HCT116 (cell line): ENCODE measurements around the gene LINGO4. TPM values are rescaled to one million over a fixed set of nuclear protein-coding genes. Genes with fewer than 3 reads are reported as not detected.

Experiments
- ATAC-seq: fragments of 200-7000 bp; cut with Tn5 transposase; 2 replicates; pipeline ENCODE4 v1.9.1; 2020; ENCODE audit warnings: mild to moderate bottlenecking, moderate library complexity
- BruUV-seq: library from RNA; stranded (reverse); fragments of 400-500 nt; replicated peaks from 2 replicates; lab custom pipeline; 2021; lab: Mats Ljungman, UMichigan
- CTCF ChIA-PET: fragments of 300-600 bp; sonication (Branson Sonifier 250); formaldehyde crosslinking; loops from one replicate; lab custom pipeline; 2021; ENCODE audit warnings: antibody characterized with exemption; lab: Charles Lee
- POLR2A ChIA-PET: fragments of 300-600, 350-600 bp; sonication (Branson Sonifier 250); formaldehyde crosslinking; loops from one replicate; lab custom pipeline; 2021; ENCODE audit warnings: antibody characterized with exemption; lab: Charles Lee
- RAD21 ChIA-PET, 2 experiments: fragments of 300-600 bp; sonication (Branson Sonifier 250); formaldehyde crosslinking; loops; one replicate each; lab custom pipeline; 2023; ENCODE audit warnings: low total read pairs in 2 of 2; ENCODE audit not compliant: uncharacterized antibody in 2 of 2, unreplicated experiment in 2 of 2, low non-redundant PET in 1 of 2; lab: Charles Lee
- DNase-seq: peaks from one replicate; pipeline ENCODE4 v3.0.0-alpha.2; 2010; ENCODE audit warnings: low read depth, low spot score
- H2AFZ ChIP-seq: fragments of 200-600 bp; shearing (Covaris generic), sonication (generic); 2 replicates; pipeline ENCODE4 v1.6.1; 2017; ENCODE audit warnings: low read depth, mixed run types, mixed read lengths, antibody characterized with exemption, low read length; ENCODE audit not compliant: poor library complexity, severe bottlenecking
- H3K27ac ChIP-seq: 2 replicates; pipeline ENCODE4 v1.5.1; 2012; ENCODE audit warnings: low read depth, low read length
- H3K27me3 ChIP-seq: fragments of 200-600 bp; sonication (generic); 2 replicates; pipeline ENCODE4 v1.6.1; 2016; ENCODE audit warnings: mixed run types, low read length, mixed read lengths; ENCODE audit not compliant: insufficient read depth
- H3K36me3 ChIP-seq, 2 experiments: fragments of 200-500 bp in 1 of 2; fragments of 200-600 bp in 1 of 2; sonication (Bioruptor generic) in 1 of 2; sonication (generic) in 1 of 2; 2 replicates each; pipeline versions ENCODE4 v1.5.1 to v1.6.1; 2014 to 2016; ENCODE audit warnings: low read length in 2 of 2, inconsistent platforms in 1 of 2, mixed read lengths in 1 of 2, mixed run types in 1 of 2; ENCODE audit not compliant: insufficient read depth in 2 of 2, control insufficient read depth in 1 of 2
- H3K4me1 ChIP-seq, 2 experiments: fragments of 200-600 bp in 1 of 2; sonication (generic) in 1 of 2; 2 replicates each; pipeline versions ENCODE4 v1.5.1 to v1.6.1; 2012 to 2017; ENCODE audit warnings: low read length in 2 of 2, inconsistent platforms in 1 of 2, mild to moderate bottlenecking in 1 of 2, mixed read lengths in 1 of 2, mixed run types in 1 of 2, moderate library complexity in 1 of 2; ENCODE audit not compliant: insufficient read depth in 2 of 2, control insufficient read depth in 1 of 2
- H3K4me2 ChIP-seq: fragments of 200-600 bp; sonication (generic); 2 replicates; pipeline ENCODE4 v1.6.1; 2017; ENCODE audit warnings: mixed run types, low read length, mixed read lengths
- H3K4me3 ChIP-seq, 2 experiments: fragments of 200-600 bp in 1 of 2; sonication (generic) in 1 of 2; replicated peaks in 1 of 2; 2 replicates each; pipeline ENCODE4 v1.5.1; 2011 to 2016; ENCODE audit warnings: low read length in 2 of 2, control low read depth in 1 of 2, low read depth in 1 of 2, mild to moderate bottlenecking in 1 of 2, mixed read lengths in 1 of 2, mixed run types in 1 of 2
- H3K79me2 ChIP-seq: fragments of 200-600 bp; sonication (generic); 2 replicates; pipeline ENCODE4 v1.6.1; 2017; ENCODE audit warnings: mild to moderate bottlenecking, mixed run types, low read length, moderate library complexity, mixed read lengths; ENCODE audit not compliant: insufficient read depth
- H3K9ac ChIP-seq: fragments of 200-600 bp; sonication (generic); 2 replicates; pipeline ENCODE4 v1.6.1; 2016; ENCODE audit warnings: low read length, mixed read lengths
- H3K9me2 ChIP-seq: fragments of 200-600 bp; sonication (generic), shearing (Covaris generic); 2 replicates; pipeline ENCODE4 v1.6.1; 2017; ENCODE audit warnings: mixed run types, mild to moderate bottlenecking, moderate library complexity; ENCODE audit not compliant: insufficient read depth
- H3K9me3 ChIP-seq, 2 experiments: fragments of 200-500 bp in 1 of 2; fragments of 200-600 bp in 1 of 2; sonication (Bioruptor generic) in 1 of 2; sonication (generic) in 1 of 2; 2 replicates each; pipeline ENCODE4 v1.6.1; 2014 to 2017; ENCODE audit warnings: low read length in 2 of 2, mixed read lengths in 2 of 2, inconsistent platforms in 1 of 2, low read depth in 1 of 2, mild to moderate bottlenecking in 1 of 2, mixed run types in 1 of 2, moderate library complexity in 1 of 2; ENCODE audit not compliant: control insufficient read depth in 1 of 2, insufficient read depth in 1 of 2
- H4K20me1 ChIP-seq: fragments of 200-600 bp; sonication (generic), shearing (Covaris generic); 2 replicates; pipeline ENCODE4 v1.6.1; 2017; ENCODE audit warnings: mixed run types, mild to moderate bottlenecking, moderate library complexity; ENCODE audit not compliant: insufficient read depth
- CBX3 ChIP-seq: IDR thresholded peaks from 2 replicates; pipeline ENCODE4 v1.6.1; 2012; ENCODE audit warnings: low read depth
- CEBPB ChIP-seq: IDR thresholded peaks from 2 replicates; pipeline ENCODE4 v1.6.1; 2012; ENCODE audit warnings: low read depth
- ELF1 ChIP-seq: IDR thresholded peaks from 2 replicates; pipeline ENCODE4 v1.6.1; 2012; ENCODE audit warnings: low read depth, borderline replicate concordance
- EZH2 ChIP-seq: fragments of 200-600 bp; sonication (generic); IDR thresholded peaks from 2 replicates; pipeline ENCODE4 v1.6.1; 2017; ENCODE audit warnings: antibody characterized with exemption, mixed run types
- EZH2phosphoT487 ChIP-seq: fragments of 200-600 bp; IDR thresholded peaks from 2 replicates; pipeline ENCODE4 v1.6.1; 2018; ENCODE audit warnings: antibody characterized with exemption, borderline replicate concordance
- POLR2A ChIP-seq: IDR thresholded peaks from 2 replicates; pipeline ENCODE4 v1.7.0; 2011; ENCODE audit warnings: borderline replicate concordance; ENCODE audit not compliant: insufficient read depth, insufficient read length; ENCODE audit errors: extremely low read depth
- POLR2AphosphoS5 ChIP-seq: IDR thresholded peaks from 2 replicates; pipeline ENCODE4 v1.6.1; 2011; ENCODE audit warnings: mild to moderate bottlenecking, low read depth, low read length, moderate library complexity
- SIN3A ChIP-seq: IDR thresholded peaks from 2 replicates; pipeline ENCODE4 v1.6.1; 2012; ENCODE audit warnings: low read depth
- SRF ChIP-seq: IDR thresholded peaks from 2 replicates; pipeline ENCODE4 v1.6.1; 2012; ENCODE audit warnings: low read depth
- ZFX ChIP-seq: fragments of 450-650 bp; IDR thresholded peaks from 2 replicates; pipeline ENCODE4 v1.6.1; 2017
- ZNF274 ChIP-seq: fragments of 200-500 bp; sonication (Bioruptor generic); IDR thresholded peaks from 2 replicates; pipeline ENCODE4 v1.6.1; 2014; ENCODE audit warnings: mild to moderate bottlenecking, low read depth, low read length, inconsistent platforms
- intact Hi-C: fragments of 100-400 bp; cut with micrococcal nuclease; formaldehyde crosslinking; loops from 2 replicates; pipeline ENCODE4 v1.10.0; 2022
- total RNA-seq: library from RNA; stranded (reverse); gene quantifications from one replicate; pipeline ENCODE4 v1.2.1, GENCODE V29; 2021; ENCODE audit not compliant: unreplicated experiment
- TF ChIP-seq, protein P1 (sequence below): IDR thresholded peaks from 2 replicates; pipeline ENCODE4 v1.6.1; 2012
- TF ChIP-seq, protein P2 (sequence below): IDR thresholded peaks from 2 replicates; pipeline ENCODE4 v1.6.1; 2012; ENCODE audit warnings: low read depth
- TF ChIP-seq, protein P3 (sequence below): IDR thresholded peaks from 2 replicates; pipeline ENCODE4 v1.6.1; 2011; ENCODE audit warnings: mild to moderate bottlenecking, low read length, moderate library complexity; ENCODE audit not compliant: insufficient replicate concordance; ENCODE audit errors: extremely low read depth

The LINGO4 gene
- total RNA-seq, 1 experiment from 2014 or later = not detected

DNA sequence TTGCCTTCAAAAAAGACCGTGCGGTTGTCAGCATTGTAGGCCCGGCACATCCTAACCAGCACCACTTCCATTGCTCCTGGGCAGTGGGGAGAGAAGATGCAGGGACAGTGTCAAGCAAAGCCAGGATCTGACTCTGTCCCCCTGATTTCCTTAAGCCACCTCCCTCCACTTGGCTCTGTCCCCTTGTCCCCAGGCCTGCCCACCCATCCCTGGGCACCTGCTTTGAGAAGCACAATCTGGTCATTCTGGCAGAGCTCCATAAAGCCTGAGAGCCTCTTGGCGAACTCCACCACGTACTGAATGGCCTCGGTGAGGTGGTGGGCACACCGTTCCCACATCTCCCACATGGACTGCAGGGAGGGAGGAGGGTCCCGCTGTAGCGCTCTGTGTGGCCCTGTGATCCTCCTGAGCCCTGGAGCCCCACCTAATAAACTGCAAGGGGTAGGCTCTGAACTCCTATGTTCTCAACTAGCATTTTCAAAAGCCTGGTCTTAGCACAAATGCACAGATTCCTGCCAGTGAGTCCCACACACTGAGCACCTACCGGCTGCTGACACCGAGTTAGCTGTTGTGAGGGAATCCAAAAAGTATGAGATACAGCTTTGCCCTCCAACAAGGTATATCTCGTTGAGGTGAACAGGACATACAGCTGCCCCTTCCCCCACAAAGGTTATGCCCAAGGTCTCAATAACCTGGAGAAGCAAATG is 8.2 kb upstream of the LINGO4 start:
- DNase-seq (no peak), ATAC-seq (no peak)
- Histone ChIP-seq H2AFZ (no peak overlapping the region), H3K9ac (no peak overlapping the region), H3K27ac (no peak overlapping the region), H3K36me3 (no peaks in the 10 kb centered on the region), H3K9me2 (no peaks in the 10 kb centered on the region), H4K20me1 (no peaks in the 10 kb centered on the region), H3K4me1 (no peaks in the 10 kb centered on the region), H3K9me3 (no peaks in the 10 kb centered on the region), H3K4me3 (no peak overlapping the region), H3K4me2 (no peak overlapping the region), H3K27me3 (no peaks in the 10 kb centered on the region), H3K79me2 (no peaks in the 10 kb centered on the region)
- BruUV-seq = no TSS peak
- ChIA-PET CTCF (no interaction called here), POLR2A (no interaction called here), RAD21 (no interaction called here)
- intact Hi-C loops = no loop called here
- TF ChIP-seq POLR2AphosphoS5 (no peak), EZH2 (no peak), ZNF274 (no peak), ELF1 (no peak), CBX3 (no peak), POLR2A (no peak), SIN3A (no peak), CEBPB (no peak), SRF (no peak), EZH2phosphoT487 (no peak), ZFX (no peak)
- TF ChIP-seq, protein P1, sequence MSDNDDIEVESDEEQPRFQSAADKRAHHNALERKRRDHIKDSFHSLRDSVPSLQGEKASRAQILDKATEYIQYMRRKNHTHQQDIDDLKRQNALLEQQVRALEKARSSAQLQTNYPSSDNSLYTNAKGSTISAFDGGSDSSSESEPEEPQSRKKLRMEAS = no peak
- TF ChIP-seq, protein P2, sequence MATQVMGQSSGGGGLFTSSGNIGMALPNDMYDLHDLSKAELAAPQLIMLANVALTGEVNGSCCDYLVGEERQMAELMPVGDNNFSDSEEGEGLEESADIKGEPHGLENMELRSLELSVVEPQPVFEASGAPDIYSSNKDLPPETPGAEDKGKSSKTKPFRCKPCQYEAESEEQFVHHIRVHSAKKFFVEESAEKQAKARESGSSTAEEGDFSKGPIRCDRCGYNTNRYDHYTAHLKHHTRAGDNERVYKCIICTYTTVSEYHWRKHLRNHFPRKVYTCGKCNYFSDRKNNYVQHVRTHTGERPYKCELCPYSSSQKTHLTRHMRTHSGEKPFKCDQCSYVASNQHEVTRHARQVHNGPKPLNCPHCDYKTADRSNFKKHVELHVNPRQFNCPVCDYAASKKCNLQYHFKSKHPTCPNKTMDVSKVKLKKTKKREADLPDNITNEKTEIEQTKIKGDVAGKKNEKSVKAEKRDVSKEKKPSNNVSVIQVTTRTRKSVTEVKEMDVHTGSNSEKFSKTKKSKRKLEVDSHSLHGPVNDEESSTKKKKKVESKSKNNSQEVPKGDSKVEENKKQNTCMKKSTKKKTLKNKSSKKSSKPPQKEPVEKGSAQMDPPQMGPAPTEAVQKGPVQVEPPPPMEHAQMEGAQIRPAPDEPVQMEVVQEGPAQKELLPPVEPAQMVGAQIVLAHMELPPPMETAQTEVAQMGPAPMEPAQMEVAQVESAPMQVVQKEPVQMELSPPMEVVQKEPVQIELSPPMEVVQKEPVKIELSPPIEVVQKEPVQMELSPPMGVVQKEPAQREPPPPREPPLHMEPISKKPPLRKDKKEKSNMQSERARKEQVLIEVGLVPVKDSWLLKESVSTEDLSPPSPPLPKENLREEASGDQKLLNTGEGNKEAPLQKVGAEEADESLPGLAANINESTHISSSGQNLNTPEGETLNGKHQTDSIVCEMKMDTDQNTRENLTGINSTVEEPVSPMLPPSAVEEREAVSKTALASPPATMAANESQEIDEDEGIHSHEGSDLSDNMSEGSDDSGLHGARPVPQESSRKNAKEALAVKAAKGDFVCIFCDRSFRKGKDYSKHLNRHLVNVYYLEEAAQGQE = no peak
- TF ChIP-seq, protein P3, sequence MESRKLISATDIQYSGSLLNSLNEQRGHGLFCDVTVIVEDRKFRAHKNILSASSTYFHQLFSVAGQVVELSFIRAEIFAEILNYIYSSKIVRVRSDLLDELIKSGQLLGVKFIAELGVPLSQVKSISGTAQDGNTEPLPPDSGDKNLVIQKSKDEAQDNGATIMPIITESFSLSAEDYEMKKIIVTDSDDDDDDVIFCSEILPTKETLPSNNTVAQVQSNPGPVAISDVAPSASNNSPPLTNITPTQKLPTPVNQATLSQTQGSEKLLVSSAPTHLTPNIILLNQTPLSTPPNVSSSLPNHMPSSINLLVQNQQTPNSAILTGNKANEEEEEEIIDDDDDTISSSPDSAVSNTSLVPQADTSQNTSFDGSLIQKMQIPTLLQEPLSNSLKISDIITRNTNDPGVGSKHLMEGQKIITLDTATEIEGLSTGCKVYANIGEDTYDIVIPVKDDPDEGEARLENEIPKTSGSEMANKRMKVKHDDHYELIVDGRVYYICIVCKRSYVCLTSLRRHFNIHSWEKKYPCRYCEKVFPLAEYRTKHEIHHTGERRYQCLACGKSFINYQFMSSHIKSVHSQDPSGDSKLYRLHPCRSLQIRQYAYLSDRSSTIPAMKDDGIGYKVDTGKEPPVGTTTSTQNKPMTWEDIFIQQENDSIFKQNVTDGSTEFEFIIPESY = no peak
